SK-N-SH (cell line): ENCODE results near the gene PTPRB. TPM values are rescaled to one million over a fixed set of nuclear protein-coding genes. Genes with fewer than 3 reads are reported as not detected.

Source experiments
- CTCF ChIA-PET: fragments of 300-600, 350-600 bp; formaldehyde crosslinking; extraction: SDS; loops from one replicate; lab custom pipeline; 2021; lab: Yijun Ruan, JAX
- POLR2A ChIA-PET: fragments of 350-600 bp; sonication (Branson Sonifier 250); formaldehyde crosslinking; extraction: SDS; loops from one replicate; lab custom pipeline; 2020; ENCODE audit warnings: antibody characterized with exemption, inconsistent platforms; lab: Yijun Ruan, JAX
- DNase-seq: peaks from one replicate; pipeline ENCODE4 v3.0.0; 2012
- H2AFZ ChIP-seq: fragments of 200-600 bp; sonication (generic); 2 replicates; pipeline ENCODE4 v1.8.1; 2016; ENCODE audit warnings: antibody characterized with exemption, mild to moderate bottlenecking, low read depth
- H3F3A ChIP-seq: fragments of 200-600 bp; sonication (generic); replicated peaks from 2 replicates; pipeline ENCODE3; 2016; ENCODE audit warnings: antibody characterized with exemption, mild to moderate bottlenecking; ENCODE audit not compliant: insufficient read depth
- H3K27ac ChIP-seq, 2 experiments: fragments of 200-500 bp in 1 of 2; fragments of 200-600 bp in 1 of 2; sonication (Bioruptor generic) in 1 of 2; sonication (generic), shearing (Covaris generic) in 1 of 2; 2 replicates each; pipeline versions ENCODE4 v1.5.1 to v1.6.1; 2014 to 2016; ENCODE audit warnings: low read depth in 2 of 2, inconsistent platforms in 1 of 2, low read length in 1 of 2, mild to moderate bottlenecking in 1 of 2, mixed read lengths in 1 of 2
- H3K27me3 ChIP-seq: fragments of 200-600 bp; sonication (generic), shearing (Covaris generic); 2 replicates; pipeline ENCODE4 v1.6.1; 2016; ENCODE audit warnings: mixed run types; ENCODE audit not compliant: insufficient read depth
- H3K36me3 ChIP-seq, 2 experiments: fragments of 200-500 bp in 1 of 2; fragments of 200-600 bp in 1 of 2; sonication (Bioruptor generic) in 1 of 2; sonication (generic) in 1 of 2; replicated peaks in 1 of 2; 2 replicates each; pipeline versions ENCODE3 to v1.5.1; 2014 to 2016; ENCODE audit warnings: low read length in 1 of 2, mild to moderate bottlenecking in 1 of 2; ENCODE audit not compliant: insufficient read depth in 2 of 2, control insufficient read depth in 1 of 2
- H3K4me1 ChIP-seq, 2 experiments: fragments of 200-500 bp in 1 of 2; fragments of 200-600 bp in 1 of 2; sonication (Bioruptor generic) in 1 of 2; sonication (generic), shearing (Covaris generic) in 1 of 2; 2 replicates each; pipeline versions ENCODE4 v1.5.1 to v1.6.1; 2014 to 2016; ENCODE audit warnings: low read depth in 1 of 2, low read length in 1 of 2, mixed run types in 1 of 2; ENCODE audit not compliant: insufficient read depth in 2 of 2, control insufficient read depth in 1 of 2
- H3K4me2 ChIP-seq: fragments of 200-600 bp; sonication (generic), shearing (Covaris generic); 2 replicates; pipeline ENCODE4 v1.6.1; 2017; ENCODE audit warnings: mixed run types
- H3K4me3 ChIP-seq, 2 experiments: fragments of 200-500 bp in 1 of 2; fragments of 200-600 bp in 1 of 2; sonication (Bioruptor generic) in 1 of 2; sonication (generic), shearing (Covaris generic) in 1 of 2; 2 replicates each; pipeline versions ENCODE4 v1.5.1 to v1.8.1; 2014 to 2016; ENCODE audit warnings: low read depth in 2 of 2, inconsistent platforms in 1 of 2, low read length in 1 of 2, mild to moderate bottlenecking in 1 of 2, mixed read lengths in 1 of 2, moderate library complexity in 1 of 2
- H3K79me2 ChIP-seq: fragments of 200-600 bp; sonication (generic); 2 replicates; pipeline ENCODE4 v1.8.1; 2017; ENCODE audit warnings: mild to moderate bottlenecking; ENCODE audit not compliant: insufficient read depth
- H3K9ac ChIP-seq: fragments of 200-600 bp; sonication (generic); 2 replicates; pipeline ENCODE4 v1.6.1; 2017; ENCODE audit warnings: mixed run types
- H3K9me2 ChIP-seq: fragments of 200-600 bp; sonication (generic); 2 replicates; pipeline ENCODE4 v1.6.1; 2017; ENCODE audit warnings: mixed run types
- H3K9me3 ChIP-seq: fragments of 200-600 bp; sonication (generic); 2 replicates; pipeline ENCODE4 v1.6.1; 2017; ENCODE audit warnings: mixed run types, mild to moderate bottlenecking, moderate library complexity
- H4K20me1 ChIP-seq: fragments of 200-600 bp; sonication (generic); 2 replicates; pipeline ENCODE4 v1.6.1; 2017; ENCODE audit warnings: mild to moderate bottlenecking, mixed run types; ENCODE audit not compliant: insufficient read depth
- ELF1 ChIP-seq: IDR thresholded peaks from 2 replicates; pipeline ENCODE4 v1.4.0; 2012
- EZH2phosphoT487 ChIP-seq: fragments of 200-600 bp; sonication (generic); IDR thresholded peaks from 2 replicates; pipeline ENCODE4 v1.6.1; 2017; ENCODE audit warnings: low read depth, mixed run types, mild to moderate bottlenecking, antibody characterized with exemption, moderate library complexity, borderline replicate concordance
- FOXM1 ChIP-seq: IDR thresholded peaks from 2 replicates; pipeline ENCODE4 v1.4.0; 2012; ENCODE audit warnings: low read depth, mild to moderate bottlenecking
- MXI1 ChIP-seq: IDR thresholded peaks from 2 replicates; pipeline ENCODE4 v1.6.1; 2012; ENCODE audit warnings: mild to moderate bottlenecking, low read depth, low read length, improper control_type of control experiment
- NRF1 ChIP-seq: IDR thresholded peaks from 2 replicates; pipeline ENCODE4 v1.6.1; 2012; ENCODE audit warnings: low read depth, mild to moderate bottlenecking, low read length
- RFX5 ChIP-seq: IDR thresholded peaks from 2 replicates; pipeline ENCODE4 v1.6.1; 2012; ENCODE audit warnings: mild to moderate bottlenecking, improper control_type of control experiment, low read length
- TAF1 ChIP-seq: IDR thresholded peaks from 2 replicates; pipeline ENCODE4 v1.6.1; 2012; ENCODE audit warnings: low read depth, mild to moderate bottlenecking, low read length, moderate library complexity, borderline replicate concordance
- TEAD4 ChIP-seq: IDR thresholded peaks from 2 replicates; pipeline ENCODE4 v1.4.0; 2012; ENCODE audit warnings: mild to moderate bottlenecking, borderline replicate concordance; ENCODE audit not compliant: insufficient read depth
- YY1 ChIP-seq: IDR thresholded peaks from 2 replicates; pipeline ENCODE4 v1.4.0; 2012; ENCODE audit warnings: low read depth, mild to moderate bottlenecking
- WGBS: methylation state at CpG from one replicate; pipeline ENCODE4 v1.1.6; 2017; ENCODE audit warnings: low lambda C conversion rate; 5-methylcytosine and 5-hydroxymethylcytosine counted together
- polyA plus RNA-seq, 3 experiments: library from polyadenylated mRNA; depleted of rRNA; stranded (reverse); fragments of >200 nt; gene quantifications; 2 replicates each; pipeline ENCODE4 v1.2.3, GENCODE V29; 2012
- TF ChIP-seq, protein P1 (sequence below): IDR thresholded peaks from 2 replicates; pipeline ENCODE4; 2012
- TF ChIP-seq, protein P2 (sequence below): fragments of 150-350 bp; IDR thresholded peaks from 2 replicates; pipeline ENCODE4 v1.6.1; 2016; ENCODE audit warnings: mild to moderate bottlenecking, low read depth, low read length
- TF ChIP-seq, protein P3 (sequence below): fragments of 150-350 bp; IDR thresholded peaks from 2 replicates; pipeline ENCODE4 v1.6.1; 2017; ENCODE audit warnings: antibody characterized with exemption, low read length, low read depth, borderline replicate concordance
- TF ChIP-seq, protein P4 (sequence below): fragments of 200-600 bp; sonication (generic); IDR thresholded peaks from 2 replicates; pipeline ENCODE4 v1.6.1; 2017; ENCODE audit warnings: antibody characterized with exemption, mild to moderate bottlenecking, moderate library complexity

PTPRB gene
- polyA plus RNA-seq, 1 of the 3 experiments (the other 2 are of a cell fraction) = 1.1 TPM

DNA sequence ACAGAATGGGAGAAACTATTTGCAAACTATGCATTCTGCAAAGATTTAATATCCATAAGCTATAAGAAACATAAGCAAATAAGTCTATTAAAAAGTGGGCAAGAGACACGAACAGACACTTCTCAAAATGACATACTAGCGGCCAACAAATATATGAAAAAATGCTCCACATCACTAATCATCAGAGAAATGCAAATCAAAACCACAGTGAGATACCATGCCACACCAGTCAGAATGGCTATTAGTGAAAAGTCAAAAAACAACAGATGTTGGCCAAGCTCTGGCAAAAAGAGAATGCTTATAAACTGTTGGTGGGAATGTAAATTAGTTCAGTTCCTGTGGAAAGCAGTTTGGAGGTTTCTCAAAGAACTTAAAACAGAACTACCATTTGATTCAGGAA lies 149.8 kb downstream of the PTPRB start (continued):
- TF ChIP-seq, protein P1, sequence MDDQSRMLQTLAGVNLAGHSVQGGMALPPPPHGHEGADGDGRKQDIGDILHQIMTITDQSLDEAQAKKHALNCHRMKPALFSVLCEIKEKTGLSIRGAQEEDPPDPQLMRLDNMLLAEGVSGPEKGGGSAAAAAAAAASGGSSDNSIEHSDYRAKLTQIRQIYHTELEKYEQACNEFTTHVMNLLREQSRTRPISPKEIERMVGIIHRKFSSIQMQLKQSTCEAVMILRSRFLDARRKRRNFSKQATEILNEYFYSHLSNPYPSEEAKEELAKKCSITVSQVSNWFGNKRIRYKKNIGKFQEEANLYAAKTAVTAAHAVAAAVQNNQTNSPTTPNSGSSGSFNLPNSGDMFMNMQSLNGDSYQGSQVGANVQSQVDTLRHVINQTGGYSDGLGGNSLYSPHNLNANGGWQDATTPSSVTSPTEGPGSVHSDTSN = no peak
- TF ChIP-seq NRF1 (no peak), ELF1 (no peak), YY1 (no peak), RFX5 (no peak)
- TF ChIP-seq, protein P2, sequence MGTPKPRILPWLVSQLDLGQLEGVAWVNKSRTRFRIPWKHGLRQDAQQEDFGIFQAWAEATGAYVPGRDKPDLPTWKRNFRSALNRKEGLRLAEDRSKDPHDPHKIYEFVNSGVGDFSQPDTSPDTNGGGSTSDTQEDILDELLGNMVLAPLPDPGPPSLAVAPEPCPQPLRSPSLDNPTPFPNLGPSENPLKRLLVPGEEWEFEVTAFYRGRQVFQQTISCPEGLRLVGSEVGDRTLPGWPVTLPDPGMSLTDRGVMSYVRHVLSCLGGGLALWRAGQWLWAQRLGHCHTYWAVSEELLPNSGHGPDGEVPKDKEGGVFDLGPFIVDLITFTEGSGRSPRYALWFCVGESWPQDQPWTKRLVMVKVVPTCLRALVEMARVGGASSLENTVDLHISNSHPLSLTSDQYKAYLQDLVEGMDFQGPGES = no peak
- TF ChIP-seq, all 33 proteins: peak for 0

DNA sequence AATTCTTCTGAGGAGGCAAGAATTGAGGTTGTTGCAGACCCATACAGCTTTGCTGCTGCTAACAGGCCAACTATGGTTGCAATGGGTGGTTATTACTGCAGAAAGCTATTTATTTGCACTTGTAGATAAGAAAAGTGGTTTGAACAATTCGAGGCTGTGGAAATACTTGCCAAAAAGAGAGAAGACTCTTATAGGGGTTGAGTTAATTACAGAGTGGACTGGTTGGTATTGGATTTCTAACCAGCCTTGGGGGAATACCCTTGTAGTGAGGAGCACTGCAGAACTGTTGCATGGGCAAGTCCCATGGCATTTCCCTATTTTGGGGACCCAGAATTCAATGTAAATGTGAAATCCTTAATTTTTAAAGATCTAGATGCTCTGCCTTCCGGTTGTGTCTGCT lies 150.6 kb downstream of the PTPRB start:
- Histone ChIP-seq H3K4me1 (no peaks in the 10 kb centered on the region), H4K20me1 (no peaks in the 10 kb centered on the region), H3K36me3 (no peaks in the 10 kb centered on the region), H2AFZ (no peak overlapping the region), H3K9me2 (no peaks in the 10 kb centered on the region), H3K27me3 (no peaks in the 10 kb centered on the region), H3F3A (no peaks in the 10 kb centered on the region), H3K4me2 (no peak overlapping the region), H3K9ac (no peak overlapping the region), H3K79me2 (no peaks in the 10 kb centered on the region), H3K27ac (no peak overlapping the region), H3K9me3 (no peaks in the 10 kb centered on the region), H3K4me3 (no peak overlapping the region)
- POLR2A ChIA-PET = interaction anchor here (0.6 kb wide), 1 partner anchor 33 kb away, joined by 3 read pairs; no protein-coding TSS in a partner anchor
- CTCF ChIA-PET = interaction anchor here (1.5 kb wide), 1 partner anchor 13 kb away, joined by 4 read pairs; no protein-coding TSS in a partner anchor
- DNase-seq = no peak
- 23% methylated on average over 2 of the region's 2 CpGs for WGBS
- TF ChIP-seq, protein P3, sequence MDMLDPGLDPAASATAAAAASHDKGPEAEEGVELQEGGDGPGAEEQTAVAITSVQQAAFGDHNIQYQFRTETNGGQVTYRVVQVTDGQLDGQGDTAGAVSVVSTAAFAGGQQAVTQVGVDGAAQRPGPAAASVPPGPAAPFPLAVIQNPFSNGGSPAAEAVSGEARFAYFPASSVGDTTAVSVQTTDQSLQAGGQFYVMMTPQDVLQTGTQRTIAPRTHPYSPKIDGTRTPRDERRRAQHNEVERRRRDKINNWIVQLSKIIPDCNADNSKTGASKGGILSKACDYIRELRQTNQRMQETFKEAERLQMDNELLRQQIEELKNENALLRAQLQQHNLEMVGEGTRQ = no peak
- TF ChIP-seq, protein P2 = no peak
- TF ChIP-seq MXI1 = no peak

DNA sequence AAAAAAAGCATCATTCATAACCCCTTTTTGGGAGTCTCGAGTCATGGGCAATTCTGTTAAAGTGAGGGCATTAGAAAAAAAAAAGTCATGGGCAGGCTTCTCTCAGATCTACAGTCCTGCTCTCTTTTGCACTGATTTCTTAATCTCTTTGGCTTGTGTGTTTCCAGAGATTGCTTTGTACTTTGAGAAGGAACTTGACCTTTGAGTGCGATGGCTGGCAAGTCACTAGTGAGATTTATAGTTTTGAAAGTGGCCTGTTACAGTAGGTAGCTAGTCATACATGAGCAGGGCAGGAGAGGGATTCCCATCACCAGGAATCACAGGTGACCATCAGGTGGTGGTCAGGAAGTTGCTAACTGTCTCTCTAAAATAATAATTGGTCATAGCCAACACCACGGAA lies 151.5 kb downstream of the PTPRB start:
- Histone ChIP-seq H3K4me2 (no peak overlapping the region), H3F3A (no peaks in the 10 kb centered on the region), H3K9me2 (no peaks in the 10 kb centered on the region), H3K4me3 (no peak overlapping the region), H2AFZ (no peak overlapping the region), H3K79me2 (no peaks in the 10 kb centered on the region), H3K36me3 (no peaks in the 10 kb centered on the region), H3K9me3 (no peaks in the 10 kb centered on the region), H4K20me1 (no peaks in the 10 kb centered on the region), H3K9ac (no peak overlapping the region), H3K27ac (no peak overlapping the region), H3K4me1 (no peaks in the 10 kb centered on the region), H3K27me3 (no peaks in the 10 kb centered on the region)
- TF ChIP-seq, protein P1 = no peak
- TF ChIP-seq TAF1 (no peak), MXI1 (no peak), FOXM1 (no peak), EZH2phosphoT487 (no peak), TEAD4 (no peak), NRF1 (no peak)
- TF ChIP-seq, protein P2 = no peak
- TF ChIP-seq, protein P4, sequence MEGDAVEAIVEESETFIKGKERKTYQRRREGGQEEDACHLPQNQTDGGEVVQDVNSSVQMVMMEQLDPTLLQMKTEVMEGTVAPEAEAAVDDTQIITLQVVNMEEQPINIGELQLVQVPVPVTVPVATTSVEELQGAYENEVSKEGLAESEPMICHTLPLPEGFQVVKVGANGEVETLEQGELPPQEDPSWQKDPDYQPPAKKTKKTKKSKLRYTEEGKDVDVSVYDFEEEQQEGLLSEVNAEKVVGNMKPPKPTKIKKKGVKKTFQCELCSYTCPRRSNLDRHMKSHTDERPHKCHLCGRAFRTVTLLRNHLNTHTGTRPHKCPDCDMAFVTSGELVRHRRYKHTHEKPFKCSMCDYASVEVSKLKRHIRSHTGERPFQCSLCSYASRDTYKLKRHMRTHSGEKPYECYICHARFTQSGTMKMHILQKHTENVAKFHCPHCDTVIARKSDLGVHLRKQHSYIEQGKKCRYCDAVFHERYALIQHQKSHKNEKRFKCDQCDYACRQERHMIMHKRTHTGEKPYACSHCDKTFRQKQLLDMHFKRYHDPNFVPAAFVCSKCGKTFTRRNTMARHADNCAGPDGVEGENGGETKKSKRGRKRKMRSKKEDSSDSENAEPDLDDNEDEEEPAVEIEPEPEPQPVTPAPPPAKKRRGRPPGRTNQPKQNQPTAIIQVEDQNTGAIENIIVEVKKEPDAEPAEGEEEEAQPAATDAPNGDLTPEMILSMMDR = no peak
- POLR2A ChIA-PET = no interaction called here
- DNase-seq = no peak
- WGBS = 46% methylated on average over 3 of the region's 3 CpGs
- CTCF ChIA-PET = interaction anchor here (1.5 kb wide), 1 partner anchor 13 kb away, joined by 5 read pairs; no protein-coding TSS in a partner anchor
